Fibroblast of lung (primary cell): ENCODE data around the gene EML1. TPM values are rescaled to one million over a fixed set of nuclear protein-coding genes. Genes with fewer than 3 reads are reported as not detected.
A peak's percentile ranks its signal among the peaks of the same experiment; 100 is the strongest.

Experiments
- DNase-seq, 2 donors: peaks; one replicate each; pipeline versions ENCODE4 v3.0.0 to v3.0.0-alpha.2; 2010; ENCODE audit warnings: low read depth in 2 of 2
- H2AFZ ChIP-seq: 2 replicates; pipeline ENCODE4 v1.5.1; 2012; ENCODE audit warnings: low read length, control low read depth, inconsistent platforms
- H3K27ac ChIP-seq: 2 replicates; pipeline ENCODE4 v1.5.1; 2011; ENCODE audit warnings: low read length, control low read depth; ENCODE audit not compliant: insufficient read depth
- H3K27me3 ChIP-seq: 2 replicates; pipeline ENCODE4 v1.5.1; 2011; ENCODE audit warnings: mild to moderate bottlenecking, low read length; ENCODE audit not compliant: control insufficient read depth, insufficient read depth
- H3K36me3 ChIP-seq: 2 replicates; pipeline ENCODE4 v1.5.1; 2011; ENCODE audit warnings: low read length; ENCODE audit not compliant: control insufficient read depth, insufficient read depth
- H3K4me1 ChIP-seq: 2 replicates; pipeline ENCODE4 v1.5.1; 2011; ENCODE audit warnings: low read length; ENCODE audit not compliant: control insufficient read depth, insufficient read depth; ENCODE audit errors: extremely low read depth
- H3K4me2 ChIP-seq: 2 replicates; pipeline ENCODE4 v1.5.1; 2011; ENCODE audit warnings: low read length, control low read depth; ENCODE audit not compliant: insufficient read depth; ENCODE audit errors: extremely low read depth
- H3K4me3 ChIP-seq, 4 experiments: fragments of 200-600 bp in 1 of 4; sonication (generic) in 1 of 4; replicated peaks in 1 of 4; 2 replicates each; pipeline ENCODE4 v1.5.1; 2011 to 2016; ENCODE audit warnings: low read length in 4 of 4, low read depth in 3 of 4, mild to moderate bottlenecking in 3 of 4, control low read depth in 2 of 4, inconsistent platforms in 1 of 4, mixed read lengths in 1 of 4; ENCODE audit not compliant: insufficient read depth in 1 of 4; ENCODE audit errors: control extremely low read depth in 1 of 4
- H3K79me2 ChIP-seq: 2 replicates; pipeline ENCODE4 v1.5.1; 2012; ENCODE audit warnings: mild to moderate bottlenecking, low read length, inconsistent platforms; ENCODE audit not compliant: control insufficient read depth, insufficient read depth
- H3K9ac ChIP-seq: 2 replicates; pipeline ENCODE4 v1.5.1; 2011; ENCODE audit warnings: mild to moderate bottlenecking, low read length, control low read depth; ENCODE audit not compliant: insufficient read depth
- H3K9me3 ChIP-seq: 2 replicates; pipeline ENCODE4 v1.5.1; 2012; ENCODE audit warnings: low read depth, low read length; ENCODE audit not compliant: control insufficient read depth, insufficient read depth
- H4K20me1 ChIP-seq: 2 replicates; pipeline ENCODE4 v1.5.1; 2011; ENCODE audit warnings: low read length; ENCODE audit not compliant: control insufficient read depth, insufficient read depth; ENCODE audit errors: extremely low read depth
- EZH2 ChIP-seq: IDR thresholded peaks from 2 replicates; pipeline ENCODE4 v1.5.1; 2012; ENCODE audit warnings: low read length, control low read depth, mild to moderate bottlenecking; ENCODE audit errors: missing control alignments
- polyA plus RNA-seq, 2 donors: library from polyadenylated mRNA; depleted of rRNA in 1 of 2; stranded (reverse) in 1 of 2; unstranded in 1 of 2; fragments of >200 nt; gene quantifications; 2 replicates each; pipeline ENCODE4 v1.2.1, GENCODE V29; 2011 to 2012; ENCODE audit warnings: missing spikeins in 1 of 2
- total RNA-seq: library from RNA; depleted of rRNA; stranded (reverse); fragments of >200 nt; gene quantifications from 2 replicates; pipeline ENCODE4 v1.2.1, GENCODE V29; 2014
- TF ChIP-seq, protein P1 (sequence below), 2 donors: IDR thresholded peaks in 1 of 2; conservative IDR thresholded peaks in 1 of 2; 1 replicate in 1 of 2; 2 replicates in 1 of 2; pipeline ENCODE4 v1.5.1; 2011 to 2012; ENCODE audit warnings: low read length in 2 of 2, control low read depth in 1 of 2, inconsistent platforms in 1 of 2, low read depth in 1 of 2, mild to moderate bottlenecking in 1 of 2

Gene EML1
- total and polyA plus RNA-seq, 2 donors (not counting 1 experiment from before 2014, with no cell fraction given), result 22.4 to 74.5 TPM

- H3K27me3 ChIP-seq, result no peaks in the 10 kb centered on the region
- no peak overlapping the region for H3K27ac ChIP-seq
- no peaks in the 10 kb centered on the region for H3K9me3 ChIP-seq
- no peaks in the 10 kb centered on the region for H3K79me2 ChIP-seq
- peaks cover 2% of the 10 kb centered on the region for H3K4me1 ChIP-seq
- no peak for TF ChIP-seq EZH2
- TF ChIP-seq, protein P1, sequence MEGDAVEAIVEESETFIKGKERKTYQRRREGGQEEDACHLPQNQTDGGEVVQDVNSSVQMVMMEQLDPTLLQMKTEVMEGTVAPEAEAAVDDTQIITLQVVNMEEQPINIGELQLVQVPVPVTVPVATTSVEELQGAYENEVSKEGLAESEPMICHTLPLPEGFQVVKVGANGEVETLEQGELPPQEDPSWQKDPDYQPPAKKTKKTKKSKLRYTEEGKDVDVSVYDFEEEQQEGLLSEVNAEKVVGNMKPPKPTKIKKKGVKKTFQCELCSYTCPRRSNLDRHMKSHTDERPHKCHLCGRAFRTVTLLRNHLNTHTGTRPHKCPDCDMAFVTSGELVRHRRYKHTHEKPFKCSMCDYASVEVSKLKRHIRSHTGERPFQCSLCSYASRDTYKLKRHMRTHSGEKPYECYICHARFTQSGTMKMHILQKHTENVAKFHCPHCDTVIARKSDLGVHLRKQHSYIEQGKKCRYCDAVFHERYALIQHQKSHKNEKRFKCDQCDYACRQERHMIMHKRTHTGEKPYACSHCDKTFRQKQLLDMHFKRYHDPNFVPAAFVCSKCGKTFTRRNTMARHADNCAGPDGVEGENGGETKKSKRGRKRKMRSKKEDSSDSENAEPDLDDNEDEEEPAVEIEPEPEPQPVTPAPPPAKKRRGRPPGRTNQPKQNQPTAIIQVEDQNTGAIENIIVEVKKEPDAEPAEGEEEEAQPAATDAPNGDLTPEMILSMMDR (conservative IDR thresholded peaks at IDR 0.05 in 1 of 2, IDR thresholded peaks at IDR 0.05 in 1 of 2; ENCODE audit: low read depth in 1 of 2, low read length in 2 of 2), result no peak
- no peaks in the 10 kb centered on the region for H3K36me3 ChIP-seq
- H3K9ac ChIP-seq, result no peak overlapping the region
- H3K4me3 ChIP-seq, result no peak overlapping the region
- no peaks in the 10 kb centered on the region for H4K20me1 ChIP-seq
- no peak overlapping the region for H2AFZ ChIP-seq
- no peak overlapping the region for H3K4me2 ChIP-seq
- no peak for DNase-seq
These were observed 67.0 kb downstream of the EML1 start for GRCh38 chr14:99860219-99860618.

- DNase-seq, result peak in 1 of 2 donors; percentile 68
- Histone ChIP-seq H3K9ac (no peak overlapping the region), H3K4me3 (no peak overlapping the region), H3K9me3 (no peaks in the 10 kb centered on the region), H4K20me1 (no peaks in the 10 kb centered on the region), H3K36me3 (no peaks in the 10 kb centered on the region), H3K79me2 (no peaks in the 10 kb centered on the region), H3K27ac (no peak overlapping the region), H3K27me3 (no peaks in the 10 kb centered on the region), H2AFZ (no peak overlapping the region), H3K4me1 (peaks cover 2% of the 10 kb centered on the region), H3K4me2 (no peak overlapping the region)
- TF ChIP-seq, protein P1 (conservative IDR thresholded peaks at IDR 0.05 in 1 of 2, IDR thresholded peaks at IDR 0.05 in 1 of 2; ENCODE audit: low read depth in 1 of 2, low read length in 2 of 2), result no peak
- TF ChIP-seq EZH2, result no peak
These were observed 68.9 kb downstream of the EML1 start for GRCh38 chr14:99862136-99862535.

DNA sequence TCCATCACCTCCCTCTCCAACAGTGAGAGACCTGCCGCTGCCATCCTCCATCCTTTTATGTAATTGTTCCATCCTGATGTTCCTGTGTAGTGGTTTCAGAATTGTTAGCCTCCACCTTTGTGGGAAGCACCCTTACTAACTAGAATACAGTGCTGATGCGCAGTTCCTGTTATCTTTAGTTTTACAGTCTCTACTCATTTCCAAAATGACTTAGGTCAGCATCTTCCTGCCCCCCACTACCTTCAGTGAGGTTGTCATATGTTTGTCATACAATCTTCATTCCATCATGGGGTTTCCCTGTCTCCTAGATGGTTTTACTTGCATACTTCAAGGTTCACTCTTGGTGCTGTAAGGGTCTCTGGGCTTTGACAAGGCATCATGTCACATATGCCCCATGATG, 69.8 kb downstream of the EML1 start:
- Histone ChIP-seq H3K9me3 (no peaks in the 10 kb centered on the region), H3K79me2 (no peaks in the 10 kb centered on the region), H3K4me2 (no peak overlapping the region), H2AFZ (no peak overlapping the region), H3K36me3 (no peaks in the 10 kb centered on the region), H3K27me3 (no peaks in the 10 kb centered on the region), H3K27ac (no peak overlapping the region), H3K4me3 (no peak overlapping the region), H3K4me1 (peaks cover 2% of the 10 kb centered on the region), H4K20me1 (no peaks in the 10 kb centered on the region), H3K9ac (no peak overlapping the region)
- TF ChIP-seq EZH2, result no peak
- TF ChIP-seq, protein P1 (conservative IDR thresholded peaks at IDR 0.05 in 1 of 2, IDR thresholded peaks at IDR 0.05 in 1 of 2; ENCODE audit: low read depth in 1 of 2, low read length in 2 of 2), result no peak
- DNase-seq, result no peak
